NB4 (cell line): ENCODE results near the gene DRAP1.
A peak's percentile ranks its signal among the peaks of the same experiment; 100 is the strongest.

Experiments
- DNase-seq: peaks from one replicate; pipeline ENCODE4 v3.0.0; 2010; ENCODE audit warnings: low read depth
- H3K4me3 ChIP-seq: one replicate; pipeline ENCODE4 v1.5.1; 2011; ENCODE audit warnings: mild to moderate bottlenecking, low read depth, low read length, moderate library complexity
- MAX ChIP-seq: IDR thresholded peaks from 2 replicates; pipeline ENCODE4 v1.6.1; 2011; ENCODE audit warnings: low read depth, low read length
- MYC ChIP-seq: IDR thresholded peaks from 2 replicates; pipeline ENCODE4 v1.6.1; 2011; ENCODE audit warnings: low read depth, low read length
- POLR2A ChIP-seq: IDR thresholded peaks from 2 replicates; pipeline ENCODE4 v1.6.1; 2011; ENCODE audit warnings: mild to moderate bottlenecking; ENCODE audit not compliant: insufficient read length; ENCODE audit errors: extremely low read depth
- TF ChIP-seq, protein P1 (sequence below): IDR thresholded peaks from one replicate; pipeline ENCODE4 v1.5.1; 2012; ENCODE audit warnings: low read depth, low read length

DRAP1 gene

DNA sequence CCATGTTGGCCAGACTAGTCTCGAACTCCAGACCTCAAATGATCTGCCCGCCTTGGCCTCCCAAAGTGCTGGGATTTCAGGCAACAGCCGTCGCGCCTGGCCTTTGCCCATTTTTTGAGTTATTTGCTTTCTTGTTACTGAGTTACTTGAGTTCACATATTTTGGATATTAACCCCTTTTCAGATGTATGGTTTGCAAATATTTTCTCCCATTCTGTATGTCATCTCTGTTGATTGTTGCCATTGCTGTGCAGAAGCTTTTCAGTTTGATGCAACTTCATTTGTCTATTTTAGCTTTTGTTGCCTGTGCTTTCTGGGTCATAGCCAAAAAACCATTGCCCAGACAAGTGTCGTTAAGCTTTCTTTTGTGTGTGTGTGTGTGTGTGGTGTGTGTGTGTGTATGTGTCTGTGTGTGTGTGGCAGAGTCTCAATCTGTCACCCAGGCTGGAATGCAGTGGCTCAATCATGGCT is 32.9 kb downstream of the DRAP1 start:
- H3K4me3 ChIP-seq = no peak overlapping the region
- TF ChIP-seq, protein P1, sequence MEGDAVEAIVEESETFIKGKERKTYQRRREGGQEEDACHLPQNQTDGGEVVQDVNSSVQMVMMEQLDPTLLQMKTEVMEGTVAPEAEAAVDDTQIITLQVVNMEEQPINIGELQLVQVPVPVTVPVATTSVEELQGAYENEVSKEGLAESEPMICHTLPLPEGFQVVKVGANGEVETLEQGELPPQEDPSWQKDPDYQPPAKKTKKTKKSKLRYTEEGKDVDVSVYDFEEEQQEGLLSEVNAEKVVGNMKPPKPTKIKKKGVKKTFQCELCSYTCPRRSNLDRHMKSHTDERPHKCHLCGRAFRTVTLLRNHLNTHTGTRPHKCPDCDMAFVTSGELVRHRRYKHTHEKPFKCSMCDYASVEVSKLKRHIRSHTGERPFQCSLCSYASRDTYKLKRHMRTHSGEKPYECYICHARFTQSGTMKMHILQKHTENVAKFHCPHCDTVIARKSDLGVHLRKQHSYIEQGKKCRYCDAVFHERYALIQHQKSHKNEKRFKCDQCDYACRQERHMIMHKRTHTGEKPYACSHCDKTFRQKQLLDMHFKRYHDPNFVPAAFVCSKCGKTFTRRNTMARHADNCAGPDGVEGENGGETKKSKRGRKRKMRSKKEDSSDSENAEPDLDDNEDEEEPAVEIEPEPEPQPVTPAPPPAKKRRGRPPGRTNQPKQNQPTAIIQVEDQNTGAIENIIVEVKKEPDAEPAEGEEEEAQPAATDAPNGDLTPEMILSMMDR = no peak
- no peak for TF ChIP-seq MYC
- no peak for TF ChIP-seq POLR2A
- TF ChIP-seq MAX = no peak

DNA sequence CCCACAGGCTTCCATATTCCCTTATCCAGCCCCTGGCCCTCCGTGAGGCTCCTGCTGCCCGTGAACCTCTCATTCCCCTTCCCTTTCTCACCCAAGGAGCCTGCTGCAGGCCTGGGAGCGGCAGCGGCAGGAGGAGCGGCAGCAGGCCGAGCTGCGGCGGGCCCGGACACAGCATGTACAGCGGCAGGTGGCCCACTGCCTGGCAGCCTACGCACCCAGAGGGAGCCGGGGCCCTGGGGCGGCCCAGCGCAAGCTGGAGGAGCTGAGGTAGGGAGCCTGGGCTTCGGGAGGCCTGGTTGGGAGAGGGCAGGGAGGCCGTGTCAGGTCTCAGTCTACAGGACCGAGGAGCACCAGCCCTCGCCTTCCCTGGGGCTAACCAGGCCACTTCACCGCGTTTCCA is 34.2 kb downstream of the DRAP1 start:
- DNase-seq = no peak
- TF ChIP-seq MAX = no peak
- no peak for TF ChIP-seq POLR2A
- TF ChIP-seq, protein P1 = no peak
- TF ChIP-seq MYC = no peak
- no peak overlapping the region for H3K4me3 ChIP-seq

More for the DNA sequence above, 32.9 kb downstream of the DRAP1 start:
- DNase-seq = no peak

GRCh38 chr11:65954771-65955170 is 35.5 kb downstream of the DRAP1 start:
- DNase-seq = no peak
- H3K4me3 ChIP-seq = no peak overlapping the region
- TF ChIP-seq MYC (no peak), MAX (no peak), POLR2A (no peak)
- TF ChIP-seq, protein P1 = no peak

DNA sequence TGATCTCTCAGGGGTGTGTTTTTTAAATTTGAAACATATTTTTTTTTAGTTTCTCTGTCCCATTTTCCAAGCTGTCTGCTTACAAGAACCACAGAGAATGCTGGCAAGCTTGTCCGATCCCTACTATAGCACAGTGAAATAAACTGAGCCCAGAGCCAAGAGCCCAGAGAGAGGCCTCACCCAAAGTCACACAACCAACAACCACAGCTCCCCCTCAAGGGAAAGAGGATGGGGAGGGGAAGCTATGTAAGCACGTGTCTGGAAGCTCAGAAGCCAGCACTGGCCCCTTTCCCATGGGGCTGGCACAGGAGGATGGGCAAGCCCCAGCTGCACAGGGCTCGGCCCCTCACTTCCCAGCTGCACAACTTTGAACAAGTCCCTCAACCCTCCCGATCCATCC is 39.1 kb downstream of the DRAP1 start:
- DNase-seq = peak; percentile 57
- H3K4me3 ChIP-seq = no peak overlapping the region
- no peak; the same call in 1 of the 2 replicates for TF ChIP-seq MYC
- TF ChIP-seq, protein P1 = no peak
- no peak for TF ChIP-seq POLR2A
- TF ChIP-seq MAX = peak; percentile 84

DNA sequence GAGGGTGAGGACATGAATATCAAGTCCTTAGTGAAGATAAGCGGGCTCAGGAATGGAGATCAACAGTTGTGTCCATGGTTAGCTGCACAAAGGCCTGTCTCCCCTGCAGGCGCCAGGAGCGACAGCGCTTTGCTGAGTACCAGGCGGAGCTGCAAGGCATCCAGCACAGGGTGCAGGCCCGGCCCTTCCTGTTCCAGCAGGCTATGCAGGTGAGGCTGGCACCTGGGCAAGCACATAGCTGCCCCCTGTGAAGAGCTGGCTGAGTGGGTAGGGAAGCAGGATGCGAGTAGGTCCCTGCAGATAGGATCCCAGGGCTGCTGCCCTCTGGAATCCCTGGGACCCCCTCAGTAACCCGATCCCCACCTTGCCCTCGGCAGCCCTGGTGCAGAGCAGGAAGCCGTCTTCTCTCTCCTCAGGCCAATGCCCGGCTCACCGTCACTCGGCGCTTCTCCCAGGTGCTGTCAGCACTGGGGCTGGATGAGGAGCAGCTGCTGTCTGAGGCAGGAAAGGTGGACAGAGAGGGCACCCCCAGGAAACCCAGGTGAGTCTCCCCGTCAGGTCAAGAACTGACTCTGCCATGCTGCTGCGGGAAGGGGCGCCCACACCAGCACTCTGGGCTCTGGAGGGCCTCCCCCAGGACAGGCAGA is 39.7 kb downstream of the DRAP1 start:
- TF ChIP-seq, protein P1 = no peak
- TF ChIP-seq MYC (no peak), POLR2A (no peak), MAX (no peak)
- H3K4me3 ChIP-seq = no peak overlapping the region
- no peak for DNase-seq
